Coronary artery (tissue), 2 donors: ENCODE measurements around the gene SEMA7A.

Experiments used
- DNase-seq: peaks from one replicate; pipeline ENCODE4 v3.0.0-alpha.2; 2017; ENCODE audit warnings: low spot score
- H3K27ac ChIP-seq, 2 donors: fragments of 200-600 bp; sonication (generic); one replicate each; pipeline ENCODE4 v1.5.1; 2016 to 2019
- H3K4me3 ChIP-seq: fragments of 200-600 bp; sonication (generic); 2 replicates; pipeline ENCODE4 v1.5.1; 2016; ENCODE audit warnings: mild to moderate bottlenecking, moderate library complexity
- TF ChIP-seq, protein P1 (sequence below): fragments of 200-600 bp; sonication (generic); IDR thresholded peaks from one replicate; pipeline ENCODE4 v1.5.1; 2019; ENCODE audit warnings: antibody characterized with exemption

SEMA7A gene

DNA sequence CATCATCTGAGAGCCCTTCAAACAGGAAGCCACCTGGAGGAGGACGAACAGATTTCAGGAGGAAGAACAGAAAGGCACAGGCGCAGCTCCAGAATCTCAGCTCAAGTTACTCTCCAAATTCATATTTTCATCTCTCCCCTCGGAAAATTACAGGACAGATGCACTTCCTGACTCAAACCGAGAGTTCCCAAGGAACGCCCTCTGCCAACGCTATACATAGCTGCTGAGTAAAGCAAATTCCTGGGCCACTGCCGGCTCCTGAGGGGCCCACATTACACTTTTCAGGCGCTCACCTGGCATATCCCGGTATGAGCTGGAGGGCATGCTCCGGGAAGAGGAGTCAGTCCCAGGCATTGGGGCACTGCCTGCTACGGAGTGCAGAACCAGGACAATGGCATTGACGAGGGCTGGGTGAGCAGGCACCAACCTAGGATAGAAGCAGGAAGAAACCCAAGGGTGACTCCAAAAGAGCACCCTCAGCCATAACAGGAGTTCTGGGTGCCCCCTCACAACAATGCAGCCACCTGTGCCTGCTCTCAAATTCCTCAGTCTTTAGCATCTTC, 16.0 kb upstream of the SEMA7A start:
- TF ChIP-seq, protein P1, sequence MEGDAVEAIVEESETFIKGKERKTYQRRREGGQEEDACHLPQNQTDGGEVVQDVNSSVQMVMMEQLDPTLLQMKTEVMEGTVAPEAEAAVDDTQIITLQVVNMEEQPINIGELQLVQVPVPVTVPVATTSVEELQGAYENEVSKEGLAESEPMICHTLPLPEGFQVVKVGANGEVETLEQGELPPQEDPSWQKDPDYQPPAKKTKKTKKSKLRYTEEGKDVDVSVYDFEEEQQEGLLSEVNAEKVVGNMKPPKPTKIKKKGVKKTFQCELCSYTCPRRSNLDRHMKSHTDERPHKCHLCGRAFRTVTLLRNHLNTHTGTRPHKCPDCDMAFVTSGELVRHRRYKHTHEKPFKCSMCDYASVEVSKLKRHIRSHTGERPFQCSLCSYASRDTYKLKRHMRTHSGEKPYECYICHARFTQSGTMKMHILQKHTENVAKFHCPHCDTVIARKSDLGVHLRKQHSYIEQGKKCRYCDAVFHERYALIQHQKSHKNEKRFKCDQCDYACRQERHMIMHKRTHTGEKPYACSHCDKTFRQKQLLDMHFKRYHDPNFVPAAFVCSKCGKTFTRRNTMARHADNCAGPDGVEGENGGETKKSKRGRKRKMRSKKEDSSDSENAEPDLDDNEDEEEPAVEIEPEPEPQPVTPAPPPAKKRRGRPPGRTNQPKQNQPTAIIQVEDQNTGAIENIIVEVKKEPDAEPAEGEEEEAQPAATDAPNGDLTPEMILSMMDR: no peak
- H3K27ac ChIP-seq: no peak overlapping the region
- DNase-seq: no peak
- H3K4me3 ChIP-seq: no peak overlapping the region

- DNase-seq: no peak
- no peak overlapping the region for H3K27ac ChIP-seq
Measured at GRCh38 chr15:74449095-74449494, 15.3 kb upstream of the SEMA7A start.

GRCh38 chr15:74445816-74446763, 12.3 kb upstream of the SEMA7A start:
- no peak for DNase-seq
- no peak overlapping the region for H3K27ac ChIP-seq
- TF ChIP-seq, protein P1: no peak
- H3K4me3 ChIP-seq: no peak overlapping the region

More at GRCh38 chr15:74449095-74449494, 15.3 kb upstream of the SEMA7A start:
- TF ChIP-seq, protein P1: no peak
- no peak overlapping the region for H3K4me3 ChIP-seq

GRCh38 chr15:74444106-74445062, 10.6 kb upstream of the SEMA7A start:
- no peak overlapping the region for H3K4me3 ChIP-seq
- H3K27ac ChIP-seq: no peak overlapping the region
- TF ChIP-seq, protein P1: no peak
- DNase-seq: no peak

DNA sequence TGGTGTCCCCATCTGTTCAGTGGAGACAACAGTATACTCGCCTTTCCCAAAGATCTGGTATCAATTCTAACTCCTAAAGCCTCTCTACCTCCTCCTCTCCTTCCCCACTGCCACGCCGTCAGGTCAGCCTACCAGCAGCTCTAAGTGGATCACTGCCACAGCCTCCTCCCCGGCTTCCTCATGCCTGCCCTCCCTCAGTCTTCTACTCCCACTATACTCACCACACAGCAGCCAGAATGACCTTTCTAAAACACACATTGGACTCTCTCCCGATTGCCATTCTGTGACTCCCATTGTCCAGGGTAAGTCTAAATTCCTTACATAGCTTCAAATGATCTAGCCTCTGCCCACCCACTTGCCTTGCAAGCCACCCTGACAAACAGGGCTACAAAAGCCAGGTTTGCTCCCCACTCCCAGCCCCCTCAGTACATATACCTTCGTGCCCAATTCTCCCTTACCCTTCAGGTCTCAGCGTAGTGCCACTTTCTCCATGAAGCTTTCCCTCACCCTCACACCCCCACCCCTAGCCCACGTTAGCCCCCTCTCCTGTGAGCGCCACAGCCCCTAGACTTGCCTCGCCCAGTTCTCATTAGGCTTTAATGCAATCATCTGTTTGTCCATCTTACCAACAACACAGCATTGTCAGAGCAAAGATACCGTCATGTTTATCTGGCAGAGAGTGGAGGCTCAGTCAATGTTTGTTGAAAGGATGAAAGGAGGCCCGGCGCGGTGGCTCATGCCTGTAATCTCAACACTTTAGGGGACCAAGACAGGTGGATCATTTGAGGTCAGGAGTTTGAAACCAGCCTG, 9.5 kb upstream of the SEMA7A start:
- TF ChIP-seq, protein P1: no peak
- Histone ChIP-seq H3K4me3 (no peak overlapping the region), H3K27ac (no peak overlapping the region)
- DNase-seq: no peak

DNA sequence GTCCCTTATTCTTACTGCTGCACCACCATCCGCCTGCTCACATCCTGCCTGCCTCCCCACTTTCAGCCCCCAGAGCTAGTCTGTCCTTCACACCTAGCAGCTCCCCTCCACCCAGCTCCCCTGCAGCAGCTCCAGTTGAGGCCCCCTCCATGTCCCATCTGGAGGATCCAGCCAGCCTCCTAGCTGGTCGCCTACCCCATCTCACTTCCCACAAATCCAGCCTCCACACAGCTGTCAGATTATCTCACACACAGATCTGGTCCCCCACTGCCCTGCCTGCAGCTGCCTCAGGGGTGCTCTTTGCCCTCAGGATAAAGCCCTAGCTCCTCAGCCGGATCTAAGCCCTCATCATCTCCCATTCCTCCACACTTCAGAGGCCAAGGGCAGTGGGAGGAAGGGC, 8.8 kb upstream of the SEMA7A start:
- Histone ChIP-seq H3K27ac (no peak overlapping the region), H3K4me3 (no peak overlapping the region)
- TF ChIP-seq, protein P1: no peak
- no peak for DNase-seq
